Prostate gland (tissue), 2 donors: ENCODE results near the gene PLEKHA7. TPM values are rescaled to one million over a fixed set of nuclear protein-coding genes. Genes with fewer than 3 reads are reported as not detected.

Experiments used
- DNase-seq: peaks from one replicate; pipeline ENCODE4 v3.0.0-alpha.2; 2019; ENCODE audit warnings: low spot score
- H3K27ac ChIP-seq, 2 donors: fragments of 200-600 bp; sonication (generic); 2 replicates each; pipeline ENCODE4 v1.5.1; 2017 to 2019
- H3K27me3 ChIP-seq: fragments of 200-600 bp; sonication (generic); replicated peaks from 2 replicates; pipeline ENCODE4 v1.5.1; 2019; ENCODE audit not compliant: insufficient read depth
- H3K36me3 ChIP-seq, 2 donors: fragments of 200-600 bp; sonication (generic); 1 replicate in 1 of 2; 2 replicates in 1 of 2; pipeline versions ENCODE4 v1.5.1 to v1.8.1; 2017 to 2019
- H3K4me1 ChIP-seq: fragments of 200-600 bp; sonication (generic); replicated peaks from 2 replicates; pipeline ENCODE4 v1.5.1; 2019
- H3K4me3 ChIP-seq, 2 donors: fragments of 200-600 bp; sonication (generic); 2 replicates each; pipeline ENCODE4 v1.5.1; 2017 to 2019
- H3K9me3 ChIP-seq: fragments of 200-600 bp; sonication (generic); 2 replicates; pipeline ENCODE4 v1.5.1; 2017
- POLR2A ChIP-seq: fragments of 450-650 bp; IDR thresholded peaks from one replicate; pipeline ENCODE4 v1.6.1; 2016; ENCODE audit warnings: antibody characterized with exemption, mild to moderate bottlenecking
- POLR2AphosphoS5 ChIP-seq: sonication (generic); formaldehyde crosslinking; IDR thresholded peaks from one replicate; pipeline ENCODE4 v1.6.1; 2017; ENCODE audit warnings: antibody characterized with exemption
- WGBS: methylation state at CpG from one replicate; pipeline ENCODE4 v1.1.5; 2018; 5-methylcytosine and 5-hydroxymethylcytosine counted together
- intact Hi-C: fragments of 100-400 bp; cut with DNase I; formaldehyde crosslinking; loops from one replicate; pipeline ENCODE4 v1.14.2; 2022
- total RNA-seq, 2 donors: library from RNA; depleted of rRNA; stranded (reverse); fragments of >200 nt; gene quantifications; one replicate each; pipeline ENCODE4 v1.1.0, GENCODE V29; 2016
- TF ChIP-seq, protein P1 (sequence below), 4 experiments: fragments of 200-600 bp in 2 of 4; fragments of 450-650 bp in 2 of 4; sonication (generic) in 2 of 4; IDR thresholded peaks; 1 replicate in 3 of 4; 2 replicates in 1 of 4; pipeline ENCODE4 v1.5.1; 2016 to 2019; ENCODE audit warnings: antibody characterized with exemption in 4 of 4, mild to moderate bottlenecking in 2 of 4, moderate library complexity in 2 of 4

Gene PLEKHA7
- total RNA-seq, 2 donors from 2014 or later = 14.6 to 38.3 TPM

DNA sequence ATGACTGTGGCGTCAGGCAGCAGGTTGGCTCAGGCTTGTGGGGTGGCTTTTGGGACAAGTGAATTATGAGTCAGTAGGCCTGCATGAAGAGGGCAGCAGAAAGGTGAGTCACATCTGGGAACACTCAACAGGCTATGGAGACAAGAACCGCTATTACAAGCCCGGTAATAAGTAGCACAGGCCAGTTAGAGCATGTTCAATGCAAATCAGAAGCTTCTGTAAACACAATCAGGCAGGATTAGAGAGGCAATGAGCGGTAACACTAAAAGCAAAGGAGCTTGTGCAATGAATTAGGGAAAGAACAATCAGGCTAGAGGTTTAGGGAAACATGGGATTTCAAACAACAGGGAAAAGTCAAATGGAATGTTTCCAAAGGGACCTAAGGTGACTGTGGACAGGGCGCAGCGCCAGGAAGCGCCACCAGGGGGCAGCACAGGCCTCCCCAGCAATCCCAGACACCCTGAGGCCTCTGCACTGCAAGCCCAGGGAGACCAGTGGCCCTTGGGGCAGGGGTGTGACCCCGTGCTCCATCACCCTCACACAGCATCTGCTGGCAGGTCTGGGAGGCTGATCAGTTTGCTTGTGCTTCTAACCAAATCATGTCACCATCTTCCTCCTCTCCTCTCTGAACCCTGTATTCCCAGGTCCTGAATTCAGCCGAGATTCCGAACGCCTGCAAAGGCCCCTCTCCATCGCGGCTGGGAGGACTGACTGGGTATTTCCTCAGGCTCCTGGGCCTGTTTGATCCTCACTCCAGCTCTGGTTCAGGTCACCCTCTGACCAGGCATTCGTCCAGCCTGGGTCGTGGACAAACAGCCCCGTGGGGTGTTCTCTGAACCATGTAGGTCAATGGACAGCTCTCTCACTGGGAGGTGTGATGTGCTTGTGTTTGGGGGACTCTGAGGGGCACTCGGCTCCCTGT is 225.8 kb downstream of the PLEKHA7 start:
- Histone ChIP-seq H3K27ac (no peak overlapping the region), H3K4me1 (no peaks in the 10 kb centered on the region), H3K9me3 (no peaks in the 10 kb centered on the region), H3K36me3 (no peaks in the 10 kb centered on the region), H3K4me3 (no peak overlapping the region), H3K27me3 (no peaks in the 10 kb centered on the region)
- TF ChIP-seq POLR2AphosphoS5 (peak; percentile 65), POLR2A (no peak)
- TF ChIP-seq, protein P1, sequence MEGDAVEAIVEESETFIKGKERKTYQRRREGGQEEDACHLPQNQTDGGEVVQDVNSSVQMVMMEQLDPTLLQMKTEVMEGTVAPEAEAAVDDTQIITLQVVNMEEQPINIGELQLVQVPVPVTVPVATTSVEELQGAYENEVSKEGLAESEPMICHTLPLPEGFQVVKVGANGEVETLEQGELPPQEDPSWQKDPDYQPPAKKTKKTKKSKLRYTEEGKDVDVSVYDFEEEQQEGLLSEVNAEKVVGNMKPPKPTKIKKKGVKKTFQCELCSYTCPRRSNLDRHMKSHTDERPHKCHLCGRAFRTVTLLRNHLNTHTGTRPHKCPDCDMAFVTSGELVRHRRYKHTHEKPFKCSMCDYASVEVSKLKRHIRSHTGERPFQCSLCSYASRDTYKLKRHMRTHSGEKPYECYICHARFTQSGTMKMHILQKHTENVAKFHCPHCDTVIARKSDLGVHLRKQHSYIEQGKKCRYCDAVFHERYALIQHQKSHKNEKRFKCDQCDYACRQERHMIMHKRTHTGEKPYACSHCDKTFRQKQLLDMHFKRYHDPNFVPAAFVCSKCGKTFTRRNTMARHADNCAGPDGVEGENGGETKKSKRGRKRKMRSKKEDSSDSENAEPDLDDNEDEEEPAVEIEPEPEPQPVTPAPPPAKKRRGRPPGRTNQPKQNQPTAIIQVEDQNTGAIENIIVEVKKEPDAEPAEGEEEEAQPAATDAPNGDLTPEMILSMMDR (IDR thresholded peaks at IDR 0.05) = peak; percentile 73 to 87 (median 85)
- intact Hi-C loops = loop anchor here (10.0 kb wide), 1 partner anchor 276 kb away; no protein-coding TSS in a partner anchor
- WGBS = 48% methylated on average over 17 of the region's 17 CpGs
- DNase-seq = peak; percentile 67

GRCh38 chr11:16787035-16787742 is 227.0 kb downstream of the PLEKHA7 start:
- H3K4me1 ChIP-seq = no peaks in the 10 kb centered on the region
- no peaks in the 10 kb centered on the region for H3K36me3 ChIP-seq
- no peaks in the 10 kb centered on the region for H3K9me3 ChIP-seq
- TF ChIP-seq POLR2AphosphoS5 (no peak), POLR2A (no peak)
- TF ChIP-seq, protein P1 (IDR thresholded peaks at IDR 0.05) = no peak
- H3K27ac ChIP-seq = no peak overlapping the region
- 91% methylated on average over 7 of the region's 7 CpGs for WGBS
- no peaks in the 10 kb centered on the region for H3K27me3 ChIP-seq
- intact Hi-C loops = loop anchor here (10.0 kb wide), 1 partner anchor 278 kb away; no protein-coding TSS in a partner anchor
- no peak for DNase-seq
- no peak overlapping the region for H3K4me3 ChIP-seq

GRCh38 chr11:16786131-16786530 is 228.1 kb downstream of the PLEKHA7 start:
- no peak overlapping the region for H3K4me3 ChIP-seq
- no peaks in the 10 kb centered on the region for H3K27me3 ChIP-seq
- TF ChIP-seq, protein P1 (IDR thresholded peaks at IDR 0.05) = no peak
- TF ChIP-seq POLR2A (no peak), POLR2AphosphoS5 (no peak)
- H3K4me1 ChIP-seq = no peaks in the 10 kb centered on the region
- no peak for DNase-seq
- intact Hi-C loops = loop anchor here (10.0 kb wide), 1 partner anchor 279 kb away; no protein-coding TSS in a partner anchor
- no peak overlapping the region for H3K27ac ChIP-seq
- H3K36me3 ChIP-seq = no peaks in the 10 kb centered on the region
- no peaks in the 10 kb centered on the region for H3K9me3 ChIP-seq
- 92% methylated on average over 6 of the region's 6 CpGs for WGBS

DNA sequence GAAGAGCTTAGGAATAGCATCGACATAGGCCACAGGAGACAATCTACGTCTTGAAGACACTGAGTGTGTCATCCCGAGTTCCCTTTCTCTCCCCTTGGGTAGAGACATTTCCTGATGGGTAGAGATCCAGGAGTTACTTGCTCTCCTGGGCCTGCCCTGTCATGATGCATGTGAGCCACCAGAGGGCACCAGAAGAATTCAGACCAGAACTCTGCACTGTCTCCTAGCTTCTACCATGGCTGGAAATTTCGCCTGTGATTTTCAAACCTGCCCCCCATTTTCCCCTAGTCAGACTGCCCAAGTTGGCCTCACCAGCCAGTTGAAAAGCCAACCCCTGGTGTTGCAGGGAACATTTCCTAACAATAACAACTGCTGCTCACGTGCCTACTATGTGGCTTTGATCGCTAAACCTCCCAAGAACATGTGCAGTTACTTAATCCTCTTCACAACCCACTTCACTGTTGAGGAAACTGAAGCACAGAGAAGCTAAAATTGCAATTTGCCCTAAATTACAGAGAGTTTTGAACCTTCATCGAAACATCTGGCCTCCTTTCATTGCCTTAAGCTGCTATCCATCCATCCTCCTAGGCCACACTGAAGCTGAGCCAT is 228.6 kb downstream of the PLEKHA7 start:
- H3K36me3 ChIP-seq = no peaks in the 10 kb centered on the region

More for the DNA sequence above, 228.6 kb downstream of the PLEKHA7 start:
- DNase-seq = peak; percentile 76
- Histone ChIP-seq H3K4me3 (no peak overlapping the region), H3K27ac (no peak overlapping the region), H3K4me1 (no peaks in the 10 kb centered on the region), H3K27me3 (no peaks in the 10 kb centered on the region), H3K9me3 (no peaks in the 10 kb centered on the region)
- WGBS = 48% methylated on average over 7 of the region's 7 CpGs
- intact Hi-C loops = loop anchor here (10.0 kb wide), 1 partner anchor 279 kb away; no protein-coding TSS in a partner anchor
- TF ChIP-seq POLR2A = no peak
- peak; percentile 18 for TF ChIP-seq POLR2AphosphoS5
- TF ChIP-seq, protein P1 (IDR thresholded peaks at IDR 0.05) = peak; percentile 61 to 85 (median 73)
